Activated naive CD8-positive, alpha-beta T cell treated with anti-CD3 and anti-CD28 coated beads, Interleukin-2, amount 50 U/mL, for 16 hours (primary cell): ENCODE results near the gene HMHB1.

Experiments used
- DNase-seq: peaks from one replicate; pipeline ENCODE4 v3.0.0-alpha.2; 2020; ENCODE audit warnings: low read depth, low spot score

The HMHB1 gene

DNA sequence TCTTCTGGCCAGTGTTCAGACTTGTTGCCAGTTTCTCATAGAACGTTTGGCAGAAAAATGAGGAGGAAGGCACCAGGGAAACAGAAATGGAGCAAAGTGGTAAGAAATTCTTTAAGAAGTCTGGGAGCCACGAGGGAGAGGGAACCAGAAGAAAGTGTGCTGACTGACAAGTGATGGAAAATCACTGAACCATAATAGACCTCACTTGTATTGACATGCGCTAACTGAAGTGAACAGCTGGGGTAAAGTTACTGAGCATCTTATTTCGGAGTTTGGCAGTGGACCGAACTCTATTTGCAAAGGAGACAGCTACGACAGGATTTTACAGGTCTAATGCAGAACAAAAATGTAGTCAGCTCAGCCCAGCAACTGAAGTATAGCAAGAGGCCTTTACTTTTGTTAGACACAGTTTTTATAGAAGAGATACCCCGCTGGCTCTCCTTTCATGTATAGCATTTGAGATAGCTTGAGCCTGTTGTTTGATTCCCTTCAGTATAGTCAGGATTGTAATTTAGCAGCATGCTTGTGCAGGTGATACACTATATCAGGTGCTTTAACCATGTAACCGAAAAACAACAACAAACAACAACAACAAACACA lies 53.6 kb downstream of the HMHB1 start:
- no peak for DNase-seq
